Measurements from ENCODE around the gene LDHAL6A.

LDHAL6A gene

GRCh38 chr11:18498039-18498438 lies 42.4 kb downstream of the LDHAL6A start:
- Mint-ChIP-seq H3K36me3 (ENCODE audit: low read depth) (peaks cover 64% of the 10 kb centered on the region), H3K27ac (no peak overlapping the region), H3K27me3 (ENCODE audit: low read depth) (no peaks in the 10 kb centered on the region), H3K4me1 (no peaks in the 10 kb centered on the region), H3K4me3 (no peak overlapping the region), H3K9me3 (peaks cover 3% of the 10 kb centered on the region)
- TF ChIP-seq, protein P1, sequence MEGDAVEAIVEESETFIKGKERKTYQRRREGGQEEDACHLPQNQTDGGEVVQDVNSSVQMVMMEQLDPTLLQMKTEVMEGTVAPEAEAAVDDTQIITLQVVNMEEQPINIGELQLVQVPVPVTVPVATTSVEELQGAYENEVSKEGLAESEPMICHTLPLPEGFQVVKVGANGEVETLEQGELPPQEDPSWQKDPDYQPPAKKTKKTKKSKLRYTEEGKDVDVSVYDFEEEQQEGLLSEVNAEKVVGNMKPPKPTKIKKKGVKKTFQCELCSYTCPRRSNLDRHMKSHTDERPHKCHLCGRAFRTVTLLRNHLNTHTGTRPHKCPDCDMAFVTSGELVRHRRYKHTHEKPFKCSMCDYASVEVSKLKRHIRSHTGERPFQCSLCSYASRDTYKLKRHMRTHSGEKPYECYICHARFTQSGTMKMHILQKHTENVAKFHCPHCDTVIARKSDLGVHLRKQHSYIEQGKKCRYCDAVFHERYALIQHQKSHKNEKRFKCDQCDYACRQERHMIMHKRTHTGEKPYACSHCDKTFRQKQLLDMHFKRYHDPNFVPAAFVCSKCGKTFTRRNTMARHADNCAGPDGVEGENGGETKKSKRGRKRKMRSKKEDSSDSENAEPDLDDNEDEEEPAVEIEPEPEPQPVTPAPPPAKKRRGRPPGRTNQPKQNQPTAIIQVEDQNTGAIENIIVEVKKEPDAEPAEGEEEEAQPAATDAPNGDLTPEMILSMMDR (IDR thresholded peaks at IDR 0.05; ENCODE audit: unreplicated experiment in 3 of 3), result no peak

DNA sequence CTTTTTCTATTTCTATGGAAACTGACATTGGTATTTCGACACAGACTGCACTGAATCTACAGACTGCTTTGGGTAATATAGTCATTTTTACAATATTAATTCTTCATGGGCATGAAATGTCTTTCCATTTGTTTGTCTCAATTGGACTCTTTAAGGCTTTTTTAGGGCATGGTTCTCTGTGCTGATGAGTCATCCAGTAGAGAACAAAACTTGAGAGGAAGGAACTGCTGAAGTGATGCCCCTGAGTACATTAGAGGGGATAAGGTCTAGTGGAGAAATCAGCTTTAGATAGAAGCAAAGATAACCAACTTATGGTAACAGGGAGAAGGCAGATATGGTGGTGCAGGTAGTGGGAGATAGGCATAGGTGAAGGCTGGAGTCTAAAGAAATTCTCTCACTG lies 46.0 kb downstream of the LDHAL6A start:
- H3K27me3 Mint-ChIP-seq (ENCODE audit: low read depth), result no peaks in the 10 kb centered on the region
- no peak overlapping the region for H3K27ac Mint-ChIP-seq
- TF ChIP-seq, protein P1 (IDR thresholded peaks at IDR 0.05; ENCODE audit: unreplicated experiment in 3 of 3), result no peak
- no peak overlapping the region for H3K4me3 Mint-ChIP-seq
- H3K36me3 Mint-ChIP-seq (ENCODE audit: low read depth), result peaks cover 76% of the 10 kb centered on the region
- peaks cover 3% of the 10 kb centered on the region for H3K9me3 Mint-ChIP-seq
- H3K4me1 Mint-ChIP-seq, result no peaks in the 10 kb centered on the region

DNA sequence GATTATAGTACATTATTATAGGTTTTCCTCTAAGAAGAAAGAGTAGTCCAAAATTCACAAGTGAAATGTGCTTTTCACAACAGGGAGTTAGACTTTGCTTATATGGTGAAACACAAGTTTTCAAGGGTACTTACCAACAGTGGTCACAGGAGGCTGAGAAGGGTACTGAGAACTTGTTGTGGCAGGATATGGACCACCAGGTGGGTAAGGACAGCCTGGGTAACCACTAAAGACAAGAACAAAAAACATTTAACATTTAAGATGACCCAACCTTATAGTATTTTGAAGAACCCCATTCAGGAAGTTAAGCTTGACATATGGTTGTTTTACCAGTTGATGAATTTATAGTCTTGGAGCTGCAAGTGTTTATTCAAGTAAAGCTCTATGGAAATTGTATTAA lies 46.7 kb downstream of the LDHAL6A start:
- Mint-ChIP-seq H3K4me1 (no peaks in the 10 kb centered on the region), H3K4me3 (no peak overlapping the region), H3K36me3 (ENCODE audit: low read depth) (peaks cover 79% of the 10 kb centered on the region), H3K27me3 (ENCODE audit: low read depth) (no peaks in the 10 kb centered on the region), H3K27ac (no peak overlapping the region), H3K9me3 (peaks cover 3% of the 10 kb centered on the region)
- TF ChIP-seq, protein P1 (IDR thresholded peaks at IDR 0.05; ENCODE audit: unreplicated experiment in 3 of 3), result no peak

DNA sequence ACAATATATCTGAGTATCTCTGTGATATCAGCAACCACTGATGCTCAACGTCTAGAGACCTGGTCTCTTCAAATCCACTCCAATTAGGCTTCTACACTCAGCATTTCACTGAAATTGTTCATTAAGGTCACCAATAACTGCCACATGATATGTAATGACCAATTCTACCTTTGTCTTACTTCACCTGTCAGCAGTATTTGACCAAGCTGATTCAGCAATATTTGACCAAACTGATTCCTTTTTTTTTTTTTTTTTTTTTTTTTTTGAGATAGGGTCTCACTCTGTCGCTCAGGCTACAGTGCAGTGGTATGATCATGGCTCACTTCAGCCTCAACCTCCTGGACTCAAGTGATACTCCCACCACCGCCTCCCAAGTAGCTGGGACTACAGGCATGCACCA lies 65.5 kb downstream of the LDHAL6A start:
- H3K27me3 Mint-ChIP-seq (ENCODE audit: low read depth), result no peaks in the 10 kb centered on the region
- H3K4me1 Mint-ChIP-seq, result peaks cover 14% of the 10 kb centered on the region
- peaks cover 21% of the 10 kb centered on the region for H3K36me3 Mint-ChIP-seq (ENCODE audit: low read depth)
- TF ChIP-seq, protein P1 (IDR thresholded peaks at IDR 0.05; ENCODE audit: unreplicated experiment in 3 of 3), result no peak
- H3K4me3 Mint-ChIP-seq, result no peak overlapping the region
- no peak overlapping the region for H3K27ac Mint-ChIP-seq
- H3K9me3 Mint-ChIP-seq, result no peaks in the 10 kb centered on the region

DNA sequence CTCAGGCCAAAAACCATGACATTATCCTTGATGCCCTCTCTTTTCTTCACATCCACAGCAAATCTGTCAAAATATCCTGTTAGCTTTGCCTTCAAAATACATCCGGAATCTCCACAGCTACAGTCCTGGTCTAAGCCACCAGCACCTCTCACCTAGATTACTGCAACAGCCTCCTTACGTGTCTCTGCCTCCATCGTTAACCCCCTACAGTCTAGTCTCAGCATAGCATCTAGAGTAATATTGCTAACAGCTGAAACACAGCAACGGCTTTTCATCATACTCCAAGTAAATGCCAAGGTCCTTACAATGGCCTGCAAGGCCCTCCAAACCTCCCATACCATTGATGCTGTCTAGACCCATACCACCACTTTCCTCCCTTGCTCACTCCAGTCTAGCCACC lies 66.7 kb downstream of the LDHAL6A start:
- TF ChIP-seq, protein P1 (IDR thresholded peaks at IDR 0.05; ENCODE audit: unreplicated experiment in 3 of 3), result no peak
- Mint-ChIP-seq H3K27me3 (ENCODE audit: low read depth) (no peaks in the 10 kb centered on the region), H3K4me1 (peaks cover 23% of the 10 kb centered on the region), H3K36me3 (ENCODE audit: low read depth) (peaks cover 21% of the 10 kb centered on the region), H3K27ac (no peak overlapping the region), H3K4me3 (no peak overlapping the region), H3K9me3 (no peaks in the 10 kb centered on the region)

DNA sequence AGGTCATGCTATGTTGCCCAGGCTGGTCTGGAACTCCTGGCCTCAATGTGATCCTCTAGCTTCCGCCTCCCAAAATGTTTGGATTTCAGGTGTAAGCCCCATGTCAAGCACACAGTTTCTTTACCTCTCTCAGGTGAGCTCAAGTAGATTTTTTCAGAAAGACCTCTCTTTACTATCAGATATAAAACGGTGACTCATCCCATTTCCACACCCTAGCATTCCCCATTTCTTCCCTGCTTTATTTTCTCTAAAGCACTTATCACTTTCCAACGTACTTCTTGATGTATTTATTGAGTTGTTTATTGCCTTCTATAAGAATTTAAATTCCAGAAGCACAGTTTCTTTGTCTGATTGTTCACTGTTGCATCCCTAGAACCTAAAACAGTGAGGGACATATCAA lies 67.4 kb downstream of the LDHAL6A start:
- Mint-ChIP-seq H3K4me3 (no peak overlapping the region), H3K4me1 (peaks cover 30% of the 10 kb centered on the region), H3K27me3 (ENCODE audit: low read depth) (no peaks in the 10 kb centered on the region), H3K36me3 (ENCODE audit: low read depth) (peaks cover 21% of the 10 kb centered on the region), H3K27ac (peak overlapping the region in 1 of 3 experiments; percentile 28), H3K9me3 (no peaks in the 10 kb centered on the region)
- TF ChIP-seq, protein P1 (IDR thresholded peaks at IDR 0.05; ENCODE audit: unreplicated experiment in 3 of 3), result no peak

Measured in nephron (organoid).